A549 (cell line): Measurements from ENCODE around the gene MINDY3.

Experiments
- CTCF ChIP-seq: fragments of >200 bp; sonication (Bioruptor Twin); formaldehyde crosslinking; IDR thresholded peaks from 3 replicates; pipeline ENCODE4 v1.5.1; 2016
- ZSCAN20 ChIP-seq: fragments of 250-450 bp; sonication (Bioruptor Pico); IDR thresholded peaks from 2 replicates; pipeline ENCODE4 v1.8.0; 2022; ENCODE audit warnings: mild to moderate bottlenecking, moderate library complexity

DNA sequence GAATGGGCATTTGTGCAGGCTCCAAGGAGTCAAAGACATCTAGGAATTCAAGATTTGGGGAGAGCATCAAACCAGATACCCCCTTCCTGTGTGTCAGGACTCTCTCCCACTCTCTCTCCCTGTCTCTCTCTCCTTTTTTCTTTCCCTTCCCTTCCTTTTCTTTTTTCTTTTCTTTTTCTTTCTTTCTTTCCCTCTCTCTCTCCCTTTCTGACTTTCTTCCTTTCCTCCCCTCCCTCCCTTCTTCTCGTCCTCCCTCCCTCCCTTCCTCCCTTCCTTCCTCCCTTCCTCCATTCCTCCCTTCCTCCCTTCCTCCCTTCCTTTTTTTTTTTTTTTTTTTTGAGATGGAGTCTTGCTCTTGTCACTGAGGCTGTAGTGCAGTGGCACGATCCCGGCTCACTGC lies 24.1 kb upstream of the MINDY3 start:
- TF ChIP-seq CTCF (no peak), ZSCAN20 (CRISPR knock-in tag) (no peak)
